NCI-H510A (cell line): Measurements from ENCODE around the gene XNDC1N.

Source experiments
- DNase-seq: peaks from one replicate; lab custom pipeline; 2025; lab: John Stamatoyannopoulos, UW

XNDC1N gene, protein sequence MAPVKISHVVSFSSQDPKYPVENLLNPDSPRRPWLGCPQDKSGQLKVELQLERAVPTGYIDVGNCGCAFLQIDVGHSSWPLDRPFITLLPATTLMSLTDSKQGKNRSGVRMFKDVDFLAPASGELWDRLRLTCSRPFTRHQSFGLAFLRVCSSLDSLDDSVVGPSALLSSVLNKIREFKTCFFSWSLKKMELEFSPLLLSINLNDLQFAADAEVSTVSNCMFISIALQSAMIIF

DNA sequence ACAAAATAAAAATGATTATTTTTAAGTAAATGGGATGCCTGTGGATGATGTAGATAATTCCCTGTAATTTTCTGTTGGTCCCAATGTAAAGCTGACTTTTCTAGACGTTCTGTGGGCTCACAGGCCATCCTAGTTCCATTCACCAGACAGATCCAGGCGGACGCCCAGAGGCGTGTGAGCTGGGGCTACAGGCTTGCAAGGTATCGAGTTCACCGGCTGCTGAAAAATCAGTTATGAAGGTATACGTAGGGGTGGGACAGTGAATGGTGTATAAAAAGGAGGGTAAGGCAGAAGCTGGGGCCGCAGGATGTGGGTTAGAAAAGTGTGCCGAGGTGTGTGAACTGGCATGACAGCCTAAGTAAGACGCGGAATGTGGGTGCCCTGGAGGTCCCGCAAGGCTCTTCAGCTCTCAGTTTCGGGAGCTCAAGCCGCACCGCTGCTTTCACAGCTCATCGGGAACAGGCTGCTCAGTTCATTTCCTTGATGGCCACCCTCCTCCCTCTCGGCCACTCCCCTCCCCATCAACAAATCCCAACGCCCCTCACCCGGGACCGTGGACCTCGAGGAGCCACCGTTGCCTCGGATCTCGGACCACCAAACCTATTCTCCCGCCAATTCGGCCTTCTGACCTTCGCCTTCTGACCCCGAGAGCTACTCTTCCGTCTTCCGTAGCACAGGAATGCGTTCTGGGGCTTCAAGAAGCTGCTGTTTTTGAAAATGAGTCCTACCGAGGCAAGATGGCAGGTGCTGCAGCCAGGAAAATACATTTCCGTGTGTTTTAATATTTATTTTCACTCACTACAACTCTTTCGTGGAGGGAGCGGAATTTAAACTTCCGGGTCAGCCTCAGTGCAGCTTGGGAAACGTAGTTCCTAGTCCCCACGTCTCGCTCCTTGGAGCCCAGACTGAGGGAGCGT is at the start of gene XNDC1N:
Gene XNDC1N (minus strand): TSS at position 775 of the 917 bp plus-strand sequence. CDS start 5,241 bp downstream, outside the sequence.
- DNase-seq: peak; percentile 76

DNA sequence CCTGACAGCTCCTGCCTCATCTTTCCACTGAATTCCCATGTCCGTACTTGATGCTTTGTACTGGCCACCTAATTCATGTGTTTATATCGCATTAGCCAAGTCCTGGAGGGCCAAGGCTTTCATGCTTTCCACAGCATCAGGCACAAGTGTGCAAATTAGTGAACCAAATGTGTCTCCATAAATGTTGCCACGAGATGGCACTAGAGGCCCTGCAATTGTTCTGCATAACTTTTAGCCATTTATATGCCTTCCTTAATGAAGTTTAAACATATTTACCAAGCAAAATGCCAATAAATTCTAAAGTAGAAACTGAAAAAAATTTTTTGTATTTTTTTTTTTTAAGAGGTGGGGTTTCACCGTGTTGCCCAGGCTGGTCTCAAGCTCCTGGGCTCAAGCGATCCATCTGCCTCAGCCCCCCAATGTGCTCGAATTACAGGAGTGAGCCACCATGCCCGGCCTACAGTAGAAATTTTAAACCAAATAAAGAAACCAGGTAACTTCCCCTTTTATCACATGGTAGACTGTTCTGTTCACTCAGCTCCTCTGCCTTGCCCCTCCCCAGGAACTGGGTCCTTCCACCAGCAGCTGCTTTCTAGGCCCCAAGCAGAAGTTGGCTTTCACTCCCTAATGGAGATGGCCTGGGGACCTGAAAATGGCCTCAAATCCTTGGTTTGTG is 49.5 kb upstream of the XNDC1N start:
- no peak for DNase-seq

DNA sequence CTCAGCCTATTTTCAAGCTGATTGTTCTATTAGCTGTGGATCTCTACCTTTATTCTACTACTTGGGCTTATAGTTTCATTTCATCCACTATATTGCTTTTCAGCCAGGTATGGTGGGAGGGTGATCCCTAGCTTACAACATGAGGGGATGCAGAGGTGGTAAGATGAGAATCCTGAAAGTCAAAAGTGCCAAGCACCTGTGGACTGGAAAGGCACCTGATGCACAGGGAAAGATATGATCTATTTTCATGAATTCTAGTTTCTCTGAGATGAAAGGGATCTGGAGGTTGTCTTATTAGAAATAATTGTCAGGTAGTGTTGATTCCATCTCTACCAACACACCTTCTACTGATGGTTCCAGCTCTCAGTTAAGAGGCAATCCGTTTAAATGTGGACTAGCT is 48.7 kb upstream of the XNDC1N start:
- DNase-seq: no peak

DNA sequence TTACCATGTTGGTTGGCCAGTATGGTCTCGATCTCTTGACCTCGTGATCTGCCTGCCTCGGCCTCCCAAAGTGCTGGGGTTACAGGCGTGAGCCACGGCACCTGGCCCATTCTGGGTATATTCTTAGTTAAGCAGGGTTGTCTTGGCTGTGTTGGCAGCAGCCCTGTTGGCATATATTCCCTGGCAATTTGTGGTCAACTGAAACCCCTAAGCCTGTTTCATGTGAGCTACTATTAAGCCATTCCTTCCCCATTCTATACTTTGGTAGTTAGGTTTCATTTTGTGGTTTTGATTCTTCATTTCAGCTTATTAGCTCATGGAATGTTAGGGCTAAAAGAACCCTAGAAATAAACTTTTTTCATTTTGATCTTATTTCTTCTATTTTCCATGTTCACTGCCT is 48.2 kb upstream of the XNDC1N start:
- no peak for DNase-seq

DNA sequence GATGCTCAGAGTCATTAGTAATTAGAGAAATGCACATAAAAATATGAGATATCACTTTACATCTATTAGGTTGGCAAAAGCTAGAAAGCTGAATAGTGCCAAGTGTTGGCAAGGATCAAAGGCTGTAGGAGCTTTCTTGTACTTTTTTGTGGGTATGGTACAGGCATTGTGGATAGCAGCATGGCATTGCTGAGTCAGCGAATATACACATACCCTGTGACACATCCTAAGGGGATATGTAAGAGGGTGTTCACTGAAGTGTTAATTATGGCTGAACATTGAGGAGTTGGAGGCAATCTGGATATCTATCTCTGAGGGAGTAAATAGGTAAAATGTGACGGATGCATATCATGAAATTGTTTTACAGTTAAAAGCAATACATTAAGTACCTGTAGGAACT is 43.3 kb upstream of the XNDC1N start:
- DNase-seq: no peak

DNA sequence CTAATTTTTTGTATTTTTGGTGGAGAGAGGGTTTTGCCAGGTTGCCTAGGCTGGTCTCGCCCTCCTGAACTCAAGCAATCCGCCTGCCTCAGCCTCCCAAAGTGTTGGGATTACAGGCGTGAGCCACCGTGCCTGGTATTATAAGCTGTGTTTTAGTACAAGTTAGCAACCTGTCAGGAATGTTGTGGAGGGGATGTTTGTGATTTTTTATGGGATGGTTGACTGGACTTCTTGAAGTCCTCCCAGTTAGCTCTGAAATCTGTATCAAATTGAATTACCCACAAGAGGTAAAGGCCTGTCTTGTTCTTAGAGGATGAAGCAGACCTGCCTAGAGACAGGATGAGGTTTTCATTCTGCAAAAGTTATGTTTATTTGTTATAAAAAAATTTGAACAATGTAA is 36.2 kb upstream of the XNDC1N start:
- no peak for DNase-seq

DNA sequence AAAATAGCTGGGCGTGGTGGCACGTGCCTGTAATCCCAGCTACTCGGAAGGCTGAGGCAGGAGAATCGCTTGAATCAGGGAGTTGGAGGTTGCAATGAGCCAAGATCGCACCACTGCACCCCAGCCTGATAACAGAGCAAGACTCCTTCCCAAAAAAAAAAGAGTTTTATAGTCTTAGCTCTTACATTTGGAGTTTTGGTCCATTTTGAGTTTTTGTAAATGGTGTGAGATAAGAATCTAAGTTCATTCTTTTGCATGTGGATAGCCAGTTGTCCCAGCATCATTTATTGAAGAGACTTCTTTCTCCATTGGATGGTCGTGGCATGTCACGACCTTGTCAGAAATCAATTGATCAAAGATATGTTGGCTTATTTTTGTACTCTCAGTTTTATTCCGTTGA is 35.1 kb upstream of the XNDC1N start:
- no peak for DNase-seq

DNA sequence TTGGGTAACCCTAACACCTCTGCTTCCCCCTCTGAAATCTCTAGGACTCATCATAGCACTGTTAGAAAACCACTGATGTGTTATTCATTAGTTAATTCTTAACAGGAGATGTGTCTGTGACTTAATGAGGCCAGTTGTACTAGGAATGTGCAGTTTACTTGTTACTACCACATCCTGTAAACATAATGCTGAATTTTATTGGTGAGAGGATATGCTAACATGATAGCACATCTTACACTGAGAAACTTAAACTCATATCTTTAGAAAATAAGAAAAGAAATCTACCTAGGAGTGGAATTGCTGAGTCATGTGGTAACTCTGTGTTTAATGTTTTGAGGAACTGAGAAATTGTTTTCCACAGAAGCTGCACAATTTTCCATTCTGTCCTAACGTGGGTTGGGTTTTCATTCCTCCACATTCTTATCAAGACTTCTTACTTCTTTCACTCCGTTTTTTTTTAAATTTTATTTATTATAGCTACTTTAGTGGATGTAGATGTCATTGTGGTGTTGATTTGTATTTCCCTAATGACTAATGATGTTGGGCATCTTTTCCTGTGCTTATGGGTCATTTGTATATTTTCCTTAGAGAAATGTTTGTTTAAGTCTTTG is 34.1 kb upstream of the XNDC1N start:
- DNase-seq: no peak

DNA sequence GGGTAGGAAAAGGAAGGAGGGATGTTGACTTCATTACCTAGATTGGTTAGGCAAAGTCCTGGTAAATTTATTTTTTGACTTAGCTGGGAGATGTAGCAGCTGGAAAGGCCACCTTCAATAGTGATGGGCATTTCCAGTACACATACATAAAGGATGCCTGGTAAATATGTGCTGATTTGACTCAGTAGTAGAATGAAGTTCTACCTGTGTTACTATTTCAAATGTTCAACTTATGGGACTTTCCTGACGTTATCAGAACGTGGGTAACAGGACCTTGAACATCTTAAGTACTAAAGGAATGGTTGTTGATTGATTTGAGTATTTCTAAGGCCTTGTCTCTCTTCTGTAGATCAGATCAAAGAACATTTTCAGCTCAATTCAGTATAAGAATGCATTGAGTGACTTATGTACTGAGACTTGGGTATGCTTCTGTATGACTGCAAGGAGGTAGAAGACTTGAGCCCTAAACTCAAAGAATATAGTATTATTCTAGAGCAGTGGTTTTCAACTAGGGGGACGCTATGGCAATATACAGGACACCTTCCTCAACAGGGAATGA is 27.6 kb upstream of the XNDC1N start:
- DNase-seq: no peak

DNA sequence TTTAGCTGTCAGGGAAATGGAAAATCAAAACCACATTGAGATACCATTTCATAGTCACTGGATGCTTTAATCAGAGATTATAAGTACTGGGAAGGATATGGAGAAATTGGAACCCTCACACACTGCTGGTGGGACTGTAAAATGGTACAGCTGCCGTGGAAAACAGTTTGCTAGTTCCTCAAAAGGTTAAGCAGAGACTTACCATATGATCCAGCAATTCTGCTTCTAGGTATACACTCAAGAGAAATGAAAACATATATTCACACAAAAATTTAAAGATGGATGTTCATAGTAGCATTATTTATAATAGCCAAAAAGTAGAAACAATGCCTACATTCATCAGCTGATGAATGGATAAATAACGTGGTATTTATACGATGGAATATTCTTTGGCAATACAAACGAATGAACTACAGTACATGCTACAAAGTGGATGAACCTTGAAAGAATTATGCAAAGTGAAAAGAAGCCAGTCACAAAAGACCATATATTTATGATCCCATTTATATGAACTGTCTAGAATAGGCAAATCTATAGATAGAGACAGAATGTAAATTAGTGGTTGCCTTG is 23.4 kb upstream of the XNDC1N start:
- no peak for DNase-seq

DNA sequence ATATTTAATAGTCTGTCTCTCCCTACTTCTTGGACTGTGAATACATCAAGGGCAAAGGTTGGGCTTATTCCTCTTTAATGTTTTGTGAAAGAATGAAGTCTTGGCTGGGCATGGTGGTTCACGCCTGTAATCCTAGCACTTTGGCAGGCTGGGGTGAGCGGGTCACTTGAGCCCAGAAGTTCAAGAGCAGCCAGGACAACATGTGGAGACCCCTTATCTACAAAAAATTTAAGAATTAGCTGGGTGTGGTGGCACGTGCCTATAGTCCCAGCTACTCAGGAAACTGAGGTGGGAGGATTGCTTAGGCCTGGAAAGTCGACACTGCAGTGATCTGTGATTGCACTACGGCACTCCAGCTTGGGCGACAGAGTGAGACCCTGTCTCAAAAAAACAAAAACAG is 20.6 kb upstream of the XNDC1N start:
- DNase-seq: no peak

DNA sequence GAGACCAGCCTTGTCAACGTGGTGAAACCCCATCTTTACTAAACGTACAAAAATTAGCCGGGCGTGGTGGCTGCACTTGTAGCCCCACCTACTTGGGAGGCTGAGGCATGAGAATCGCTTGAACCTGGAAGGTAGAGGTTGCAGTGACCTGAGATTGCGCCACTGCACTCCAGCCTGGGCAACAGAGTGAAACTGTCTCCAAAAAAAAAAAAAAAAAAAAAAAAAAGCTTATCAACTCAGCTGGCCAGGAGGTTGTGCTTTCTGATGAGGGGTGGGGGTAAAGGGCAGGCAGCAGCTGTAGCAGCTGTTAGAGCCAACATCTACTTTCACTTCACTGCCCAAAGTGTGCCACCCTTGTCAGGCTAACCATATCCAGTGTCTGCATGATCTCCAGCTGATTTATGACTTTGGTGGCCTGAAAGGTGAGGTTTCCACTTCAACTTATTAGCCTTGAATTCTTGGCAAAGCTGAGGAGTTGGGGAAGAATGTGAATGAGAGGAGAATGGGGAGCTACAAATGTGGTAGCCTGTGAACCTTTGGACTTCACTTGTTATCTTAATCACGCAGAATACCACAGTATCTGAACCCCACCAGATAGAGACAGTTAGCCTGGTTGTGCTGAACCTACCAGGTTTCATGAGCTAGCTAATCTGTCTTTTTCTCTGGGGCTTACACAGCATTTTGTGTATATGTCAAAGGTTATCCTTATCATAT is 20.1 kb upstream of the XNDC1N start:
- DNase-seq: no peak

DNA sequence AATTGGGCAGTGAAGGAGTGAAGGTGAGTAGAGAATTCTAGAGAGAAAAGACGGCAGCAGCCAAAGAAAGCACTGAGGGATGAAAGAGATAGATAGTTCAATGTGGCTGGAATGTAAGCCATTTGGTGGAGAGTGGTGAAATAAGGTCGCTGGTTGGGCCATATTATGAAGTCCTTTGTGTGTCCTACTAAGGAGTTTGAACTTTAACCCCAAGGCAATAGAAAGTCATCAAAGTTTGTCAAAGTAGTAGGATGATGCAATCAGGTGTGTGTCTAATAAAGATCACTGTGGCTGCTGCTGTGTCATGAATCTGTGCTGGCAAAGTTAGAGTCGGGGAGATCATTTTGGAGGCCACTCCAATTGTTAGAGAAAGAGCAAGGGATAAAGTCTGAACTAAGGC is 19.1 kb upstream of the XNDC1N start:
- DNase-seq: no peak

DNA sequence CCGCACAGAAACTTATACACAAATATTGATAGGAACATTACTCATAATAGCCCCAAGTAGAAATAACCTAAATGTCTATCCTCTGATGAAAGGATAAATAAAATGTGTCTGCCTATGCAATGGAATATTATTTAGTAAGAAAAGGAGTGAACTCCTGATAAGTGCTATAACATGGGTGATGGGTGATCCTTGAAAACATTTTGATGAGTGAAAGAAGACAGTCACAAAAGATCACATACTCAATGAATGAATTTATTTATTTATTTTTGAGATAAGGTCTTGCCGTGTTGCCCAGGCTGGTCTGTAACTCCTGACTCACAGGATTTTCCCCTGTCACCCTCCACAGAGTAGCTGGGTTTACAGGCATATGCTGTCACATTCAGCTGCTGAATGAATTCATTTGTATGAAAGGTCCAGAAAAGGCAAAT is 17.8 kb upstream of the XNDC1N start:
- no peak for DNase-seq

DNA sequence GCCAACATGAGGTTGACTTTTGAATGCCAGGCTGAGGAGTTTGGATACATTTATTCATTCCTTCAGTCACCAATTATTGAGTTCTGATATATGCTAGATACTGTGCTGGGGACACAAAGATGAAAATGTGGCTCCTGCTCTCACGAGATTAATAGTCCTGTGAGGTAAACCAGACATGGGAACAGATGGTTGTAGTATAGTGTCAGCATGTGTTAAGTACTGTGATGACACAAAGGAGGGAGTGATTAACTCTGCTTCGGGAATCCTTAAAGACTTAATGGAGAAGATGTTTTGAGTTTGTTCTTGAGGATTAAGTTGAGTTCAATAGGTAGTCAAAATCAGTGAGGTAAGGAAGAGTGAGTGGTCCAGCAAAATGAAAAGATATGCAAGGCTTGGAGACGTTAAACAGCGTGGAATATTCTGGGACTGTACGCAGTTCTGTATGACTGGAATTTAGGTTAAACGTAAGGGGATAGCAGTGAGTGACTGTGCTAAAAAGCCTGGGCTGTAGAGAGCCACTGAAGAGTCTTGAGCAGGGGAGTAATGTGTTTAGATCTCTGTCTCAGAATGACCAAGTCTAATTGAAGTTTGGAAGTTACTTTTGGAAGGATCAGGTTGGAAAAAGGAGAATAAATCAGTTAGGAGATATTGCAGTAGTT is 12.3 kb upstream of the XNDC1N start:
- DNase-seq: no peak

DNA sequence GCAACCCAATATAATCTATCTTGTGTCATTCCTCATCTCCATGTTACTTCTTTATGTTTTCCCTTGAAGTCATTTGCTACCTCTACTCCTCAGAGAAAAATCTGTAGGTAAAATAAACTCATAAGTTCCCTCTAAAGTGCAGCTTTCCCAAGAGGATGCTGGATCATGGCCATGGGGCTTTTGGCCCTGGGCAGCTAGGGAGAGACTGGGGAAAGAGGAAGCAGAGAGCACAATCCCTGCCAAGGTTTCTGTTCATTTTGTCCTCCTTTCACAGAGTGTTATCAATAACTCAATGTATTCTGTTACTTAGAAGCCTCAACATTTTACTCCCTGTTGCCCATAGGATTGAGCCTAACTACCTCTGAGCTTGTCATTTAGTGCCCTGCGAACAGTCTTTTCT is 9.4 kb upstream of the XNDC1N start:
- no peak for DNase-seq

DNA sequence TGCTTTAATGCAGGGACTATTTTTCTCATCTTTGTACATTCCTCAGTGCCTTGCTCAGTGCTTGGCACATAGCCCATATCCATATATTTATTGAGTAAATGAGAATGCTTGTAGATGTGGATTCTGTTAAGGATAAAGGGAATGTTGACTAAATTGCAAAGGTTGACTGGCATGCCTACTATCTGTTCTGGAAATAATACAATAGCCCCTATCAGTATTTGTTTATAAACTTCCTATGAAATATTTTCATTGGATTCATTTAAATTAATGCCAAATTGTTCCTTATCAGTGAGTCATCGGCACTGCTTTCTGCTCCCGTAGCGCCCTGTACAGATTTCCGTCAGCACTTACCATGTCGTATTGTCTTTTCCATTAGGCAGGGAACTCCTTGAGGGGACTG is 8.4 kb upstream of the XNDC1N start:
- DNase-seq: no peak

DNA sequence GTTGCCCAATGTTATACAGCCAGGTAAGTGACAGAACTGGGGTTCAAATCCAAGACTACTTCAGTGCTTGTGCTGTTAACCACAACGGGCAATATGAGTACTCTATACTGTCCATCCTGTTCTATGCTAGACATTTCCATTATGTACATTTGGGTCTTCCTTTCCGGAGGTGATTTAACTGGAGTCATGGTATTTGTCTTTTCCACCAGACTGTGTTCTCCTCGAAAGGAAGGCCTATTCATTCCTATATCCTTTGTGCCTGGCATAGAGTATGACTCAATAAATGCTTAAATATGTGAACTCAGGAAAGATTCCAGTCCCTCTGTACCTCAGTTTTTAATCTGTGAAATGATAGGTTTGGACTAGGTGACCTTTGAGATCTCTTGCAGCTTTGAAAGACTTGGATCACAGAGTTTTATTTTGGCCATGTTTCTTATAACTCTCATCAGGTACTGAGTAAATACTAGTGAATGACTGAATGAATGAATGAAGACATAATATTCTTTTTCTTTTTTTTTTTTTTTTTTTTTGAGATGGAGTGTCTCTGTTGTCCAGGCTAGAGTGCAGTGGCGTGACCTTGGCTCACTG is 7.0 kb upstream of the XNDC1N start:
- no peak for DNase-seq

DNA sequence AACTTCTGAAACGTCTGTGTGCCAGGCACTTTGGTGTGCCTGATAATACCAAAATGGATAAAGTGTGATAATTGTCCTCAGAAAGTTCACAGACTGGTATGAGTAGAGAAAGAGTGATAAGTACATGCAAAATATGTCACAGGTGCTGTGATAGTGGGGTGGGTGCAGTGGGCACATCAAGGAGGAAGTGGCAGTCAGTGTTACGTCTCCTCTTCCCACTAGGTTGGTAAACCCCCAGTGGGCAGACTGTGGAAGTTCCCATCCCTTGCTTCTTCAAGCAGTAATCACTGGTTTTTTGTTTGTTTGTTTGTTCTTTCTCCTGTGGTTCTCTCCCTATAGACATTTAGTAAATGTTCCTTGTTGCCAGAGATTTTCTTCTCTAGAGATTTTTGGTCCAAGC is 5.8 kb upstream of the XNDC1N start:
- no peak for DNase-seq
